Activated CD4-positive, alpha-beta T cell treated with anti-CD3 and anti-CD28 coated beads for 24 hours (primary cell): ENCODE measurements around the gene F12.

Source experiments
- DNase-seq, 2 donors: peaks; one replicate each; pipeline ENCODE4 v3.0.0-alpha.2; 2020; ENCODE audit warnings: low read depth in 2 of 2

Gene F12

DNA sequence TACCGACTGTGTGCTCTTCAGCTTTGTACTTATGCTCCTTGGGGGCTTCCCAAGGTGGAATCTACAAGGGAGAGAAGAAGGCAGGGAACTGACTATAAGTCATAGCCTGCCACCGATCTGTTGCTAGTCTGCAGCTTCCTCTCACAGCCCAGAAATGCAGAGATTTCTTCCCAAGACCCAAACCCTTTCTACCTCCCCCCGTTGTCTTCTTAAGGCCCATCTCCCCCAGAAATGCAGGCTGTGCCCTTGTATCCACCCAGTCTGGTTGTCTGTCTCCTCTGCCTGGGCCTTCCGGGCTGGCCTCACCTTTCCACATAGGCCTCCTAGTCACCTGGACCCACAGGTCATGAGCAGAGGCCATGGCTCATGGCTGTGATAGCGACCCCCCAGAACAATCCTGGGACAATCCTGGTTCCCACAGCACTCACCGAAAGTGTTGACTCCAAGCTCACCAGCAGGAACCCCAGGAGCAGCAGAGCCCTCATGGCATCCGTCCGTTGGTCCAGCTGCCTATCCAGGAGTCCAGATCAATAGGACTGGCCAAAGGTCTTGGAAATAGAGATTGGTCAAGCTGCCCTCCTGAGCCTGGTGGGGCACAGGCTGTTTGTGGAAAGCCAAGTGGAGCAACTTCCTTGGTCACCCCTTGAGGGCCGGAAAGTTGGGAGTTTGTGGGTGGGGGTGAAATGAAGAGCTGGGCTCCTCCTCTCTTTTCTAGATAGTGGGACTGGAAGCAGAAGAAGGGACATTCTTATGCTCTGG is at the start of gene F12:
TSS of gene F12 (minus strand) at position 522 of the 759 bp plus-strand sequence. CDS start at position 485, 37 bp downstream.
- DNase-seq, result no peak

DNA sequence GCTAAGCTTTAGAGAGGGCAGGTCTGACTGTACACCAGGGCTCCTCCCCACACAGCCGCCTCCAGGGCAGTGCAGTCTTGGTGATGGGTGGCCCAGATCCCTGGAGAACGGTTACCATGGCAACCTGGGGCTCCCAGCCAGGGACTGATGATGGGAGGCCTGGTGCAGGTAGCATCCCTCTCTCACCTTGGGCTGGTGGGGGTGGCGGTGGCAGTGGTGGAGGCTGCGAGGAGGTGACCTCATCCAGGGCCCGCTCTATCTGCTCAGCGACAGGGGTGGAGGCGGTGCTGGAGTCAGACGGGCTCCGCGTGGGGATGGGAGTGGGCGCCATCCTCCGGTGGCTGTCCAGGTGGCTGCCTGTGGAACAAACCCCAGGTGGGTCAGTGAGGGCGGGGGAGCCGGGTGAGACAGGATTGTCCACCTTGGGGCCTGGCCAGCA is 49.6 kb upstream of the F12 start:
- DNase-seq, result no peak

DNA sequence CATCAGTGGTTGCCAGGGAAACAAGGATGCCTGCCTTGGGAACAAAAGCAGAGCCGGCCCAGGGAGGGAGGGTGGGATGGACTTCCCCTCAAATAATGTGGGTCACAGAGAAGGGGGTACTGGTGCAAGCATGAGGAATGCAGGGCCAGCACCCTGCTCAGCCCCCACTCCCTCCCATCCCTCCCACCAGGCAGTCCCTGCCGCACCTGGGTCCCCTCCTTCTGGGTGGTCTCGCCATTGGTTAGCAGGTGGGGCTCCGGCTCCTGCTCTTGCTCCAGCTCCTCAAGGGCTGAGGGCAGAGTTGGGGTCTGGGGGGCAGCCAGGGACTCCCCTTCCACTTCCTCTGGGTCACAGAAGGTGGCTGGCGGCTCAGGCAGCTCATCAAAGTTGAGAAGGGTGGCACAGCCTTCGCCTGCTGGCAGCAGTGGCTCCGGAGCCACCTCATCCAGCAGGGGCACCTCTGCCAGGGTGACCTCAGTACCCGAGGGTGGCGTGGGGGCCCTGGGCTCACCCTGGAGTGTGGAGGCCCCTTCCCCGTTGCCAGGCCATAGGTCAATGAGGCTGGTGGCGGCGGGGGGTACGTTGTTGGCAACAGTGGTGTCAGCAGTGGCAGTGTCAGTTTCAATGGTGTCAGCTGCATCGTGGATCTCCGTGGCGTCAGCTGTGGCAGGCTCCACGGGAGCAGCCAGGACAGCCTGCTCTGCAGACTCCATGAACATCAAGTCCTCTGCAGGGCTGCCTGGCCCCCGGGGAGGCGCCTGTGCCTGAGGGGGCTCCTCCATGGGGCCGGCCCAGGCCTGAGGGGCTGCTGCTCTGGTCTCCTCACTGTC is 48.7 kb upstream of the F12 start:
- no peak for DNase-seq

DNA sequence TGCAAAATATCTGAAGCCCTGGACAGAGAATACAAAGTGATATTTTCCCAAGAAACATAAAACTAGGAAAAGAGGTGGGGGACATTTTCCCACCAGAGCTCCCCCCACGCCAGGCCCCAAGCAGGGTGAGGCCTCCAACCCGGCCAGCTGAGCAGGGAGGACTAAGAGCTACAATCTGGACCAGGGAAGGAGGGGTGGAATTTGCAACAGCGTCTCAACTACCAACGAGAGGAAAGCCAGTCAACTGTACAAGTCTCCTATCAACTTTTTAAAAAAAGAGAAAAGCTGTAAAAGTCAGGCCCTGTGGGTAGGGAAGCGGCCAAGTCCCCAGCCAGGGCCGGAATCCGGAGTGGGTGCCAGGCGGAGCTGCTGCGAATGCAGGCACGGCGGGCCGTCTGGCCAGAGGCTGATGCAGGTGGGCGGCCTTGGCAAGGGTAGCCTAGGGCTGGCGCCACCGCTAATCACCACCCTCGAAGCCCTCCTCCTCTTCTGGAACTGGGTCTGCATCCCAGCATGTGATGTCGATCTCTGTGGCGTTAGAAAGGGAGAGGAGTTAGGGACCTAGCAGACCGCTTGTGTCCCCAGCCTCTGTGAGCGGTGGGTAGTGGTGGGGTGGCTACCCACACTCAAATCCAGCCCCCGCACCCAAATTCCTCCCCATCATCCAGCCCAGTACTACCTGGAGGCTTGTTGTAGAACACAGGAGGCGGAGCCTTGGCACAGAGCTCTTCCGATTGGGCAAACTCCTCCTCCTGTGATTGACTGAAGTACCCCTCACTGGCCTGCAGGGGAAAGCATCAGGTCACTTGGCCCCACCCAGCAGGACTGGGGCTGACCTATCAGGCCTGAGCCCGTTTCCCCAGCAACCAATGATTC is 47.9 kb upstream of the F12 start:
- DNase-seq, result no peak

DNA sequence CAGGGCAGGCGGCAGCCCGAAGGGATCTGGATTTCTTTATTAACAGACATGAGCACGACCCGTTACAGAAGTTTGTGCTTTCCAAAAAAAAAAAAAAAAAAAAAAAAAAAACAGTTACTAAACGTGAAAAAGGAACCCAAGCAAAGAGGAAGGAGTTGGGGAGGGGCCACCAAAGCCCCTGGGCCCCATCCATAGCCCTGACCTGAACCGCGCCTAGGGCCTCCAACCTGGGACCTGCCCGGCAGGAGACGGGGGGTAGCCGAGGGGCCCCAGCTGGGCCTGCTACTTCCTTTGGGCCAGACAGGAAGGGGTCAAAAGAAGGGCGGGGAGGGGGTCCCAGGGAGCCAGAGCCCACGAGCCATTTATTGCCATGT is 47.2 kb upstream of the F12 start:
- no peak for DNase-seq

DNA sequence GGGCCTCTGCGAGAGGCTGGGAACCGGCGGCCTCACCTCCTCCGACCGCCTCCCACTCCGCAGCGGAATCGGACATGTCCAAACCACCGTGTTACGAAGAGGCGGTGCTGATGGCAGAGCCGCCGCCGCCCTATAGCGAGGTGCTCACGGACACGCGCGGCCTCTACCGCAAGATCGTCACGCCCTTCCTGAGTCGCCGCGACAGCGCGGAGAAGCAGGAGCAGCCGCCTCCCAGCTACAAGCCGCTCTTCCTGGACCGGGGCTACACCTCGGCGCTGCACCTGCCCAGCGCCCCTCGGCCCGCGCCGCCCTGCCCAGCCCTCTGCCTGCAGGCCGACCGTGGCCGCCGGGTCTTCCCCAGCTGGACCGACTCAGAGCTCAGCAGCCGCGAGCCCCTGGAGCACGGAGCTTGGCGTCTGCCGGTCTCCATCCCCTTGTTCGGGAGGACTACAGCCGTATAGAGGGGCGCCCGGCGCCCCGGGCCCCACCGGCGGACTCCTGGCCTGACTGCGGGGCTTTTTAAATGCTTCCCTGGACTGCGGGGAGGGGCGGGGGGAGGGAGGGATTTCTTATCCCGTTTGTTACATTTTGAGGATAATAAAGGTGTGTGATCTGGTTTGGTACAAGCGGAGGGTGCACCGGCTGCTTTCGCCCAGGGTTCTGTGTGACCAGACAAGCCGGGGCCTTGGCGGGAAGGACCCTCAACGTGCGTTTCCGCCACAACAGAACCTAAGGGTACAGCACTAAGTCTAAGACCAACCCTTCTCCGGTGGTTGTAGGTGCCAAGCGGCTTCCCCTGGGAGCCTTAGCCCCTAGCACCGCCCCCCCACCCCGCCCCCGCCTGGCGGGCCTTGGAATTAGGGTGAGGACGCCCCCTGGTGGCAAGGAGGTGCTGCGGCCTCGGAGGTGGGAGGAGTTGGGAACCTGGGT is 46.6 kb upstream of the F12 start:
- peak; percentile 98 to 99 for DNase-seq

DNA sequence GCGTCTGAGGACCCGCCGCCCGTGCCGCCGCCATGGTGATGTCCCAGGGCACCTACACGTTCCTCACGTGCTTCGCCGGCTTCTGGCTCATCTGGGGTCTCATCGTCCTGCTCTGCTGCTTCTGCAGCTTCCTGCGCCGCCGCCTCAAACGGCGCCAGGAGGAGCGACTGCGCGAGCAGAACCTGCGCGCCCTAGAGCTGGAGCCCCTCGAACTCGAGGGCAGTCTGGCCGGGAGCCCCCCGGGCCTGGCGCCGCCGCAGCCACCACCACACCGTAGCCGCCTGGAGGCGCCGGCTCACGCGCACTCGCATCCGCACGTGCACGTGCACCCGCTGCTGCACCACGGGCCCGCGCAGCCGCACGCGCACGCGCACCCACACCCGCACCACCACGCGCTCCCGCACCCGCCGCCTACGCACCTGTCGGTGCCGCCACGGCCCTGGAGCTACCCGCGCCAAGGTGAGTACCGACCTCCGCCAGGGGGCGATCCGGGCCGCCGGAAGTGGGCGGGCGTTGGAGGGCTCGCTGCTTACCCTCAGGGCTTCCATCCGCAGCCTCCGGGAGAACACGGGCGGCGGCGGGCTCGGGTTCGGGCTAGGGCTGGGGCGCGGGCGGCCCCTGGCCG is 45.8 kb upstream of the F12 start:
- DNase-seq, result peak; percentile 83 to 91

DNA sequence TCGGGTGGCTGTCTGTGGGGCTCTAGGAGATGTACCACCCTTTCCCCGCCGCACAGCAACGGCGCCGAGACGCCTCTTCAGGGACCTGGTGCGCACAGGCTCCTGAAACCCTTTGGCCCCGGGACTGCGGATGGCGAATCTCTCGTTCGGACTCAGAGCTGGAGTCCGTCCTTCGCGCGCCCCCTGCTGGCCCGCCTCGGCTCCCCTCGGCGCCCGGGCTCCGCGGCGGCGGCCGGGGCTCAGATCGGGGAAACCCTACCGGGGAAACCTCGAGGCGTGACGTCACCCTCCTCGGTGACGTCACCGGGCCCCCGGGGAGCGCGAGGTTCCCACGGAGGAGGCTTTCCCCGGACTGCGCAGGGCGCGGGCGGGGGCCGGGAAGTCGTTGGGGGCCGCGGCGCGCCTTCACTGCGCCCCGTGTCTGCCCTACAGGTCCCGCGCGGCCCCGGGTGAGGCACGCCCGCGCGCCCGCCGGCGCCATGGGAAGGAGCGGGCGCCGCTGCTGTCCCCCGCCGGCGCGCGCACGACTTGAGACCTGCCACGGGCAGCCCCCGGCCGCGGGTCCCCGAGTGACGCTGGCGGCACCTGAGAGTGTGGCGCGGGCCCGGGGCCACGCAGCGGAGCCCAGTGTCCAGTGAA is 45.2 kb upstream of the F12 start:
- peak; percentile 92 for DNase-seq

DNA sequence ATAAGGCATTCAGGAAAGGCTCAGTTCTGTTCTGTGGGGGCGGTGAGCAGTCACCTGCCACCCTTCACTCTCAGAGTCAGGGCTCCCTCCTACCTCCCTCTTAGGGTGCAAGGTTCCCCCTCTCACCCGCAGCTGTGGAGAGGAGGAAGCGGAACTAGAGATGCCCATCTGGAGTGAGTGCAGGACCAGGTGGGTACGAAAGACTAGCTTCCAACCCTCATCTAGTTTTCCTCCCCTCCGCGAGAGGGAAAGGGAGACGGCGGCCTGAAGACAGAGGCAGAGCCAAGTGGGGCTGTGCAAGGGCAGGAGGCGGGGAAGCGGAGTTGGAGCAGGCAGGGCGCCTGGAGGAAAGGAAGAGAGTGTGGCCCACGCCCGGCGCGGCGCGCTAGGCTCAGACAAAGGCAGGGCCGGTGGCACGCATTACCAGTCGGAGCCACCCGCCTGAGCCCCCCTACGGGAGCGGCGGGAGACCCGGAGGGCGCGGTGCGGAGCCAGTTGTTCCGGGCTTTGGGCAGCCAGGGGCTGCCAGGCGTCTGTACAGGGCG is 44.6 kb upstream of the F12 start:
- DNase-seq, result no peak

DNA sequence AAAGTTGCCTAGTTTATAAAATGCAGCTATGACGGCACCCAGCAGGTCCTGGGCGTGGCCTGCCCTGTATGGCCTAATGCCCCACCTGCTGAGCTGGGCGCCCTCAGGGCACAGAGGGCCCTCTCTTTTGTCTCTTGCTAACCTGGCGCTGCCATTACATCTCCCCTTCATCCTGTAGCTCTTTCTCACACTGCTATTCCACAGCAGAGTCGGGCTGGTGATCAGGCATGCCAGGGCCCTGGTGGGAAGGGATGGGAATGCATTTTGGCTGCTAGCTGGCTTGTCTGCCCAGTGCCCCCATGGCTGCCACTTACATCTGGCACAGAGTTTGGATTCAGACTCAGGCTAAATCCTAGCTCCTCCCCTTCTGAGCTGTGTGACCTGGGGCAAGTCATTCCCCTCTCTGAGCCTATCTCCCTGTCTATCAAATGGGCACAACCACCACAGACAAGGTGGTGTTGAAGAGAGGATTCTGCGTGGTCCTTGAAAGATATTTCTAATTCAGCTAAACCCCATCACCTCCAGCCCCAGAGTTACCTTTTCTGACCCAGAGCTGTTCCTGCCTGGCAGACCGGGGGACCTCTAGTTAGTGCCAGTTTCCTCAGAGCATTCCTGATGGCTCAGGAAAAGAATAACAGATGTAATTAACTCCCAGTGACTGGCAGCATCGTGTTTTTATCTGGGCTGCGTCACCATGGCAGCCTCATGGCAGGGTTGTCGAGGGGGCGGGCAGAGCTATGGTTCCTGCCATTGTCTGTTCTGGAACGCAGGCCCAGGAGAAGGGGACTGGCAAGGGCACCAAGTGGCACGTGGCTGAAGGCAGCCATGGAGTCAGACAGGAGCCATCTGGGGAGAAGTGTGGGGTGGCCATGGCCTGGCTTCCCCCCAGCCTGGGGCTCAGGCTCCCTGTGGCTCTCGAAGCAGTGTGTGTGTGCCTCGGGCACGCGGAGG is 43.6 kb upstream of the F12 start:
- no peak for DNase-seq

DNA sequence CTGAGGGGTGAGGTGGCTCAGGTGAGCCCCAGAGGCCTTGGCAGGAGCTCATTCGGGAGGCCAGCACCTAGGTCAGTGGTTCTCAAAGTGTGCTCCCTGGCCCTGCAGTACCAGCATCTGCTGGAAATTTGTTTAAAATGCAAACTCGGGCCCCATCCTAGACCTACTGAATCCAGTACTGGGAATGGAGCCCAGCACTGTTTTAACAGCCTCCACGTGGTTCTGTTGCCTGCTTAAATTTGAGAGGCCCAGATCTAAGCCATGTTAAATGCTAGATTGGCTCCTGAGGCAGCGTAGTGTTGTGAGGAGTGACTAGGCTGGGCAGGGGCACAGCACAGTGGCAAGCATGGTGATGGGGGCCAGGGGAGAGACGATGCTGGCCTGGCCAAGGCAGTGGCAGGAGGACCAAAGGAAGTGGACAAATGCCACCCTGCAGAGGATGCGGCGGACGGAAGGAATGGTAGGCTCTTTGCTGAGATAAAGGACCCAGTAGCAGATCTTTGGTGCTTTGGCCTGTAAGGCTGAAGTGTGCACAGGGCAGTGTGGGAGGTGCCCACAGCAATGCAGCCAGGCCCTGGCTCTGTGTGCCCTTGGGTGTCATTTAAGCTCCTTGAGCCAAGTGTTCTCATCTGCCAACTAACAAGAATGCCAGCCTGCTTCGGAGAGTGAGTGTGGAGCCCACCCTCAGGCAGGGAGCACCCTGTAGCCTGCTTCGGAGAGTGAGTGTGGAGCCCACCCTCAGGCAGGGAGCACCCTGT is 41.5 kb upstream of the F12 start:
- no peak for DNase-seq

DNA sequence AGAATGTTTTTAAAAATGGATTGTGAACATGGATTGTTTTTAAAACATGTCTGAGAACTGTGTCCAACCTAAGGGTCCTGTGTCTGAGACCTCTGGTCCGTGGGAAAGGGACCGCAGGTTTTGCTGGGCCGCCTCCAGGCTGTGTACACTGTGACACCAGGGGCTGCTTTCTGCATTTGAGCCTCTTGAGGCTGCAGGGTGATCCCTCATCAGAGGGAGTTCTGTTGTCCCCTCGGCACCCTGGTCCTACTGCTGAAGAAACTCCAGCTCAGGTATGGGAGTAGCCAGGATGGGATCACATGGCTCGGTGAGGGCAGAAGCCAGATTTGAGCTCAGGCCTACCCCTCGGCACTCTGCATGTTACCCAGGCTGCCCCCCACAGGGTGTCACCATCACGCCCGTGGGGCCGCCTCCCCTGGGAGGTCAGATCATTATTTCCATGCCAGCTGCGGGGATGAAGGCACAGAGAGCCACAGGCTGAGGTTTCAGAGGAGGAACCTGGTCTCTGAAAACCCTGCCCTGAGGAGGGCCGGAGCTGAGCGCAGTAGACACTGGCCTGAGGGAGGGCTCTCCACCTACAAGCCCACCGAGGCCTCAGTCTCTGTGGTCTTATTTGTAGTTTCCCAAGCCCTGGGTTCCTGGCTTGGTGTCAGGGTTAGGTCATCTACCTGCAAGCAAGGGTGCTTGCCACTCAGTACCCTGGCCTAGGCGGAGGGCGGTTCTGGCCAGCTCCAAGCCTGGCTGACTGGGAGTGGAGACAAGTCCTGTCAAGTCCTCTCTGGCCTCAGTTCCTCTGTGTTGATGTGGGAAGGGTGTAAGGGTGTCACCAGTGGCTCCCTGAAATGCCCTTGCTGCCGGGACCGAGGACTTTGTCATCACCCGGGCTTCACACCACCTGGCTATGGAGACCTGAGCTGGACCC is 40.0 kb upstream of the F12 start:
- no peak for DNase-seq

DNA sequence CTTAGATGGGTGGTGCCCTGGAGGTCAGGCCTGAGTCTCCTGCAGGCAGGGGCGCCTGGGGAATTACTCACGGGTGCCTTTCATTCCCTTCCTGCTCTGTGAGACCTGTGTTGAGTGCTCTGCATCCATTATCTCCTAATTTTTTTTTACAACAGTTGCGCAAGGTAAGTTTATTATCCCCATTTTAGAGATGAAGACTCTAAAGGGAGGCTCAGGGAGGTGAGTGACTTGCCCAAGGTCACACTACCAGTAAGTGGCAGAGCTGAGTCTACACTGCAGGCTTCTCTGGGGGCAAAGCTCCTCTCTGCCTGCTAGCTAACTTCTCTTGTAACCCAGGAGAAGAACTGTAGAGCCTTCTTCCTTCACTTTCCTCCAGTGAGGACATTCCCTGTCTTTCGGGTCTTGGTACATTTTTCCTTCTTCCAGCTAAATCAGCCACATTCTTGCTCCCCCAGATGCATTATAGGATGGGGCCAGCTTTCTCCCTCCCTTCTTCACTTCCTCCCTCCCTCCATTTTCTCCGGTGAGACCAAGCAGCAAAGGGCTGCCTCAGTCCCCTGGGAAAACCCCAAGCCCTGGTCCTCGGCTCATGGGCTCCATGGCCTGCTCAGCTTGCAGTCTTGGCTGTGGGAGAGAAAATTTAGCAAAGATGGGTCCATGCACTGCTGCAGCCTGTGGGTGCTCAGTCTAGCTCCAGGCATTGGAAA is 39.0 kb upstream of the F12 start:
- DNase-seq, result no peak

DNA sequence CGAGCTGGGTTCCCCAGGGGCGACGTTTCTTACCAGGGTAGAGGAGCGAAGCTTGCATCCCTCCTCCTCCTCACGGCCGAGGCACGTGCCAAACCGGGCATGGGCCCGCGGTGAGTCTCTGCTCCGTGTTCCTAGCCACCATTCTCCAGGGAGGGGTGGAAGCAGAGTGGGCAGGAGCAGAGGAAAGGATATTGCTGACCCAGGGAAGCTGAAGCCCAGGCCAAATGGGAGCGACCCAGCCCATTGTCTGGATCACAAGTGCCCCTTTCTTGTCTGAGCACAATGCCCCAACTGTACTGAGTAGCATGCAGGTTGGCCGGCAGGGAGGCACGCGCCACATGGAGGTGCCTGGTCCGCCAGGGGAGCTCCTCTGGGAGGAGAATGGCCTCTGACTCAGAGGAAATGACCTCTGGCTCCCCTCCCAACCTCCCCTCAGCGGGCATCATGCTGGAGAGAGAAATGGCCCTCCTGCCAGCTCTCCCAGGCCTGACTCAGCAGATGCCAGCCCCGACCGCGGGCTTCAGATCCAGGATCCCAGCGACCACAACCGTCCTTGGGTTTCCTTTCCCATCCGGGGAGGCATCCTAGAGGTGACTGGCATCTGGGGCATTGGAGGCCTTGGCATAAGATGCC is 38.4 kb upstream of the F12 start:
- DNase-seq, result no peak

DNA sequence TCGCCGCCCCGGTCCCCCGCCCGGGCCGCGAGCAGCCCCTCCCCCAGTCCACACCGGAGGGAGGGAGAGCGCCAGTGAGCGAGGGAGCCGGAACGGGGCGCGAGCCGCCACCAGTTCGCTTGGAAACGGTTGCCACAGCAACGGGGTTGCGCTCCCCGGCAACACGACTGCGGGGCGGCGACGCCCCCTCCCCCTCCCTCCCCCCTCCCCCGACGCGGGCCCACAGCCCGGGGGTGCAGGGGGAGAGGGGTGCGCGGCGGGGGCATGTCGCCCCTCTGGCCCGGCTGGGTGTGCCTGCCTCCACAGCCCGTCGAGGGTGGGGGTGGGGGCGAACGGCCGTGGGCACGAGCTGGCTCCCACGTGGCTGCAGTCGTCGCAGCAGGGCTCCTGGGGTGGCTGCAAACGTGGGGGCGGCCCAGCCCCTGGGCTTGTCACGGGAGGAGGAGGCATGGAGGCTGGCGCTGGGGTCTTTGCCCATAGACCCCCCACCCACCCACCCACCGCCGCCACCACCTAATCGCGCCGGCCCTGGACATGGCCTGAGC is 37.8 kb upstream of the F12 start:
- no peak for DNase-seq
